GM23338 (cell line): Measurements from ENCODE around the gene GPC5. TPM values are rescaled to one million over a fixed set of nuclear protein-coding genes. Genes with fewer than 3 reads are reported as not detected.

ENCODE experiments used
- ATAC-seq: fragments of 200-7000 bp; cut with Tn5 transposase; 3 replicates; pipeline ENCODE4 v1.9.1; 2020
- DNase-seq: peaks from one replicate; pipeline ENCODE4 v3.0.0-alpha.2; 2015; ENCODE audit warnings: low spot score
- H2AFZ ChIP-seq: fragments of 200-600 bp; sonication (generic); 2 replicates; pipeline ENCODE4 v1.8.0; 2016; ENCODE audit warnings: antibody characterized with exemption, mild to moderate bottlenecking, moderate library complexity
- H3F3A ChIP-seq: fragments of 200-600 bp; sonication (generic); replicated peaks from 2 replicates; pipeline ENCODE4 v1.8.0; 2017; ENCODE audit warnings: antibody characterized with exemption, mixed run types, low read depth
- H3K27ac ChIP-seq: fragments of 200-600 bp; sonication (generic); 2 replicates; pipeline ENCODE4 v1.6.1; 2016; ENCODE audit warnings: low read depth
- H3K27me3 ChIP-seq: fragments of 200-600 bp; sonication (generic); 2 replicates; pipeline ENCODE4 v1.8.0; 2016; ENCODE audit warnings: mild to moderate bottlenecking, mixed run types, moderate library complexity; ENCODE audit not compliant: insufficient read depth
- H3K36me3 ChIP-seq: fragments of 200-600 bp; sonication (generic); 2 replicates; pipeline ENCODE4 v1.8.0; 2016; ENCODE audit warnings: mild to moderate bottlenecking; ENCODE audit not compliant: insufficient read depth
- H3K4me1 ChIP-seq: fragments of 200-600 bp; sonication (generic); 2 replicates; pipeline ENCODE4 v1.8.0; 2016; ENCODE audit warnings: mild to moderate bottlenecking, moderate library complexity; ENCODE audit not compliant: insufficient read depth
- H3K4me2 ChIP-seq: fragments of 200-600 bp; sonication (generic); 2 replicates; pipeline ENCODE4 v1.7.1; 2017; ENCODE audit warnings: mixed run types
- H3K4me3 ChIP-seq: fragments of 200-600 bp; sonication (generic); 2 replicates; pipeline ENCODE4 v1.6.1; 2016; ENCODE audit warnings: mixed run types
- H3K79me2 ChIP-seq: fragments of 200-600 bp; sonication (generic); replicated peaks from 2 replicates; pipeline ENCODE4 v1.8.0; 2017; ENCODE audit warnings: mild to moderate bottlenecking; ENCODE audit not compliant: insufficient read depth
- H3K9me2 ChIP-seq: fragments of 200-600 bp; sonication (generic); 2 replicates; pipeline ENCODE4 v1.8.0; 2017; ENCODE audit not compliant: insufficient read depth
- H4K20me1 ChIP-seq: fragments of 200-600 bp; sonication (generic); replicated peaks from 2 replicates; pipeline ENCODE4 v1.8.0; 2017; ENCODE audit warnings: mild to moderate bottlenecking; ENCODE audit not compliant: insufficient read depth
- H3K27ac Mint-ChIP-seq: 2 replicates; pipeline ENCODE4 v1.8.0; 2020; ENCODE audit warnings: inconsistent platforms, mild to moderate bottlenecking, moderate library complexity, mixed read lengths
- H3K27me3 Mint-ChIP-seq: 3 replicates; pipeline ENCODE4 v1.8.0; 2022; ENCODE audit warnings: low read depth, mild to moderate bottlenecking, moderate library complexity, mixed read lengths, inconsistent platforms; ENCODE audit not compliant: insufficient read depth, poor library complexity
- H3K36me3 Mint-ChIP-seq: 3 replicates; pipeline ENCODE4 v1.8.0; 2021; ENCODE audit warnings: low read depth, mild to moderate bottlenecking, inconsistent platforms, moderate library complexity, mixed read lengths
- H3K4me1 Mint-ChIP-seq: 3 replicates; pipeline ENCODE4 v1.8.0; 2020; ENCODE audit warnings: mild to moderate bottlenecking, inconsistent platforms, mixed read lengths
- H3K4me3 Mint-ChIP-seq: 3 replicates; pipeline ENCODE4 v1.8.0; 2021; ENCODE audit warnings: moderate library complexity, mild to moderate bottlenecking, inconsistent platforms, mixed read lengths
- H3K9me3 Mint-ChIP-seq: 3 replicates; pipeline ENCODE4 v1.8.0; 2020; ENCODE audit warnings: moderate library complexity, mild to moderate bottlenecking, inconsistent platforms, mixed read lengths
- CREB1 ChIP-seq: fragments of 250-450 bp; sonication (Bioruptor Pico); IDR thresholded peaks from 2 replicates; pipeline ENCODE4 v1.5.0; 2020; ENCODE audit warnings: low read depth, mild to moderate bottlenecking, moderate library complexity
- ETS1 ChIP-seq: IDR thresholded peaks from 2 replicates; pipeline ENCODE4 v1.6.1; 2016; ENCODE audit warnings: antibody characterized with exemption
- EZH2 ChIP-seq: fragments of 200-600 bp; sonication (generic); IDR thresholded peaks from one replicate; pipeline ENCODE4 v1.8.0; 2017; ENCODE audit warnings: antibody characterized with exemption, mild to moderate bottlenecking, low read depth; ENCODE audit not compliant: unreplicated experiment
- EZH2phosphoT487 ChIP-seq: fragments of 200-600 bp; sonication (generic); IDR thresholded peaks from one replicate; pipeline ENCODE4 v1.8.1; 2018; ENCODE audit warnings: antibody characterized with exemption; ENCODE audit not compliant: unreplicated experiment
- JUNB ChIP-seq: IDR thresholded peaks from one replicate; pipeline ENCODE4 v1.6.1; 2016; ENCODE audit warnings: antibody characterized with exemption; ENCODE audit not compliant: unreplicated experiment
- NANOG ChIP-seq: IDR thresholded peaks from 2 replicates; pipeline ENCODE4 v1.6.1; 2016; ENCODE audit warnings: antibody characterized with exemption, borderline replicate concordance
- POLR2AphosphoS5 ChIP-seq: IDR thresholded peaks from 2 replicates; pipeline ENCODE4 v1.6.1; 2016; ENCODE audit warnings: antibody characterized with exemption, low read depth
- REST ChIP-seq: IDR thresholded peaks from one replicate; pipeline ENCODE4 v1.6.1; 2018; ENCODE audit warnings: antibody characterized with exemption; ENCODE audit not compliant: unreplicated experiment
- STAT1 ChIP-seq: IDR thresholded peaks from one replicate; pipeline ENCODE4 v1.6.1; 2016; ENCODE audit warnings: antibody characterized with exemption; ENCODE audit not compliant: unreplicated experiment
- ZNF114 ChIP-seq: fragments of 250-450 bp; sonication (Bioruptor Pico); IDR thresholded peaks from 2 replicates; pipeline ENCODE4 v1.5.0; 2020; ENCODE audit warnings: mild to moderate bottlenecking, moderate library complexity
- ZNF331 ChIP-seq: fragments of 250-450 bp; sonication (Bioruptor Pico); IDR thresholded peaks from 2 replicates; pipeline ENCODE4 v1.5.0; 2020; ENCODE audit warnings: low read depth, mild to moderate bottlenecking, moderate library complexity
- ZNF462 ChIP-seq: fragments of 250-450 bp; sonication (Bioruptor Pico); IDR thresholded peaks from 2 replicates; pipeline ENCODE4 v1.5.0; 2020; ENCODE audit warnings: mild to moderate bottlenecking, moderate library complexity
- polyA plus RNA-seq: library from polyadenylated mRNA; unstranded; fragments of >200 nt; fragmentation: Nextera tagmentation; extraction: Ambion mirVana; gene quantifications from 2 replicates; pipeline ENCODE4 v1.2.1, GENCODE V29; 2016
- total RNA-seq: library from RNA; depleted of rRNA; stranded (reverse); fragments of >200 nt; shearing (Covaris generic); gene quantifications from 2 replicates; pipeline ENCODE4 v1.2.3, GENCODE V29; 2014
- TF ChIP-seq, protein P1 (sequence below), 2 experiments: fragments of 200-600 bp in 1 of 2; sonication (generic) in 1 of 2; conservative IDR thresholded peaks; 2 replicates each; pipeline versions ENCODE4 v1.5.1 to v1.6.1; 2016 to 2017; ENCODE audit warnings: antibody characterized with exemption in 2 of 2, low read depth in 2 of 2, mild to moderate bottlenecking in 2 of 2, moderate library complexity in 1 of 2

The GPC5 gene
- total and polyA plus RNA-seq, 2 experiments from 2014 or later, result 0.95 to 1.1 TPM

- Mint-ChIP-seq H3K27ac (no peak overlapping the region), H3K4me1 (no peaks in the 10 kb centered on the region), H3K9me3 (no peaks in the 10 kb centered on the region), H3K4me3 (no peak overlapping the region), H3K36me3 (no peaks in the 10 kb centered on the region), H3K27me3 (no peaks in the 10 kb centered on the region)
- no peak for ATAC-seq
- no peak overlapping the region for H3K4me3 ChIP-seq
- no peak overlapping the region for H3K4me2 ChIP-seq
- H3K4me1 ChIP-seq, result no peaks in the 10 kb centered on the region
- no peak overlapping the region for H3K27ac ChIP-seq
- H3F3A ChIP-seq, result no peaks in the 10 kb centered on the region
- no peaks in the 10 kb centered on the region for H3K79me2 ChIP-seq
- no peak overlapping the region for H2AFZ ChIP-seq
- no peak for DNase-seq
- TF ChIP-seq NANOG (no peak), EZH2phosphoT487 (no peak), STAT1 (no peak), EZH2 (no peak), JUNB (no peak), ZNF114 (CRISPR knock-in tag) (no peak), ZNF331 (CRISPR knock-in tag) (no peak), REST (no peak), ETS1 (no peak), POLR2AphosphoS5 (no peak), CREB1 (CRISPR knock-in tag) (no peak), ZNF462 (no peak)
- TF ChIP-seq, protein P1, sequence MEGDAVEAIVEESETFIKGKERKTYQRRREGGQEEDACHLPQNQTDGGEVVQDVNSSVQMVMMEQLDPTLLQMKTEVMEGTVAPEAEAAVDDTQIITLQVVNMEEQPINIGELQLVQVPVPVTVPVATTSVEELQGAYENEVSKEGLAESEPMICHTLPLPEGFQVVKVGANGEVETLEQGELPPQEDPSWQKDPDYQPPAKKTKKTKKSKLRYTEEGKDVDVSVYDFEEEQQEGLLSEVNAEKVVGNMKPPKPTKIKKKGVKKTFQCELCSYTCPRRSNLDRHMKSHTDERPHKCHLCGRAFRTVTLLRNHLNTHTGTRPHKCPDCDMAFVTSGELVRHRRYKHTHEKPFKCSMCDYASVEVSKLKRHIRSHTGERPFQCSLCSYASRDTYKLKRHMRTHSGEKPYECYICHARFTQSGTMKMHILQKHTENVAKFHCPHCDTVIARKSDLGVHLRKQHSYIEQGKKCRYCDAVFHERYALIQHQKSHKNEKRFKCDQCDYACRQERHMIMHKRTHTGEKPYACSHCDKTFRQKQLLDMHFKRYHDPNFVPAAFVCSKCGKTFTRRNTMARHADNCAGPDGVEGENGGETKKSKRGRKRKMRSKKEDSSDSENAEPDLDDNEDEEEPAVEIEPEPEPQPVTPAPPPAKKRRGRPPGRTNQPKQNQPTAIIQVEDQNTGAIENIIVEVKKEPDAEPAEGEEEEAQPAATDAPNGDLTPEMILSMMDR (conservative IDR thresholded peaks at IDR 0.05; ENCODE audit: low read depth in 2 of 2), result no peak
- H3K36me3 ChIP-seq, result no peaks in the 10 kb centered on the region
- no peaks in the 10 kb centered on the region for H4K20me1 ChIP-seq
- no peaks in the 10 kb centered on the region for H3K9me2 ChIP-seq
- H3K27me3 ChIP-seq, result no peaks in the 10 kb centered on the region
These were observed 13.5 kb upstream of the GPC5 start for GRCh38 chr13:91384896-91385295.
